HG03103 (cell line): Measurements from ENCODE around the gene DIPK1B.
"Not testable (repeated sequence)": the region's sequence is repeated elsewhere in the genome, so short reads cannot be mapped to it uniquely, and the experiment has no call there.

Source experiments
- ATAC-seq: cut with Tn5 transposase; IDR thresholded peaks from one replicate; pipeline ENCODE4 v1.9.1; 2021; ENCODE audit warnings: low read depth; ENCODE audit not compliant: unreplicated experiment

The DIPK1B gene

GRCh38 chr9:136762915-136763648 lies 50.7 kb downstream of the DIPK1B start:
- ATAC-seq, result no peak

- ATAC-seq, result no peak
These were observed 51.3 kb downstream of the DIPK1B start for GRCh38 chr9:136763649-136764035.

GRCh38 chr9:136764301-136764891 lies 52.0 kb downstream of the DIPK1B start, which contains the start of gene LCN15:
Gene LCN15 (minus strand): TSS chr9:136764518. CDS start chr9:136764488, 30 bp downstream.
- no peak for ATAC-seq

GRCh38 chr9:136765041-136765440 lies 52.7 kb downstream of the DIPK1B start:
- ATAC-seq, result no peak

- ATAC-seq, result not testable (repeated sequence)
These were observed 53.5 kb downstream of the DIPK1B start for GRCh38 chr9:136765745-136766409.

- not testable (repeated sequence) for ATAC-seq
These were observed 54.2 kb downstream of the DIPK1B start for GRCh38 chr9:136766410-136767120.

- ATAC-seq, result no peak
These were observed 57.4 kb downstream of the DIPK1B start for GRCh38 chr9:136769710-136770191.

GRCh38 chr9:136771907-136772415 lies 59.6 kb downstream of the DIPK1B start:
- no peak for ATAC-seq

GRCh38 chr9:136773386-136774044 lies 61.1 kb downstream of the DIPK1B start:
- no peak for ATAC-seq
